HG03025 (cell line): ENCODE data around the gene NUP210.

Source experiments
- ATAC-seq: cut with Tn5 transposase; IDR thresholded peaks from one replicate; pipeline ENCODE4 v1.9.1; 2021; ENCODE audit warnings: mild to moderate bottlenecking, moderate library complexity; ENCODE audit not compliant: unreplicated experiment, low FRiP score

NUP210 gene

DNA sequence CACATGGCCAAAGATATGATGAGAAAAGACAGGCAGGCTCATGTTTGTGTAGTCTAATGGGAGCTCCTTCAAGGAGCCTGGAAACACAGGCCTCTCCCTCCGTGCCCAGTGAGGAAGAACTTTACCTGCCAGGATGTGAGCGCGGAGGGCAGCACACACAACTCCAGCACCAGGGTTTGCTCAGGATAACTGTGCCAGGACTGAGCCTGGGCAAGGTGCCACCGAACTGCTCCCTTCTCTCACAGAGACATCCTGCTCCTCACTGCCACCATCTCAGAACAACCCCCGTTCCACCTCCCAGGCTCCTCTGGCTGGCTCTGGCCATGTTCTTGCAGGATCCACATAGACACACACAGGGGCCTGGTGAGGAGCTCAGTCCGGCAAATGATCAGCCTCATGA lies 87.4 kb downstream of the NUP210 start:
- no peak for ATAC-seq

DNA sequence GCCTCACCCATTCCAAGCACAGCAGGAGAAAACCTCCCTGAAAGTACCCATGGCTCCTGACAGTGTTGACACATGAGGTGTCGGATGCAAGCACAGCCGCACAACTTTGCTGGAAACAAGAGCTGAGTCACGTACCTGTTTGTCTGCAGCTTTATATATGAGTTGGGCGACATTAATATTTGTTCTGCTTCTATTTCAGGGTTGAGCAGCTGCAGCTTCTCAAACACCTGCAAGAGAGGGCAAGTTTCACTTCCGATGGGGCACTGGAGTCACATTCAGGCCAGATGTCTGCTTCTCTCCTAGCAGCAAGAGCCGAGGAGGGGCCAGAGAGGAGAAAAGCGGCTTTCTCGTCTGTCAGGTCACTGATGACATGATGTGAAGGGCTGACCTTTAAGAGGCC lies 88.0 kb downstream of the NUP210 start:
- peak; percentile 92 for ATAC-seq

DNA sequence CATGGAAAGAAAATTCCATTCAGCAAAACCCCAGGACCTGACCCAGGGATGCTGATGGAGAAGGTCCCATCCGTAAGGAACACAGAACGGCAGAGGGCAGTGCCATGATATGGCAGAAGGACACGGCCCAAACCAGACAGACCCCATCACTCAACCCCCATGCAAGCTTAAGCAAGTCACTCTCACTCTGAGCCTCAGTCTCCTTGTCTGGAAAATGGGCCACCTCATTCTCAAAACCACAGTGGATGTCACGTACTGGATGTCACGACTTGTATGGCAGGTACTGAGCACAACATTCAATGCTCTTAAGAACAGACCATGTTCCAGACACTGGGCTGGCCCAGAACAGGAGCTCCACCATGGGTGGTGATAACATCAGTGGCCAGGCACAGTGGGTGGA lies 90.4 kb downstream of the NUP210 start:
- ATAC-seq = no peak

DNA sequence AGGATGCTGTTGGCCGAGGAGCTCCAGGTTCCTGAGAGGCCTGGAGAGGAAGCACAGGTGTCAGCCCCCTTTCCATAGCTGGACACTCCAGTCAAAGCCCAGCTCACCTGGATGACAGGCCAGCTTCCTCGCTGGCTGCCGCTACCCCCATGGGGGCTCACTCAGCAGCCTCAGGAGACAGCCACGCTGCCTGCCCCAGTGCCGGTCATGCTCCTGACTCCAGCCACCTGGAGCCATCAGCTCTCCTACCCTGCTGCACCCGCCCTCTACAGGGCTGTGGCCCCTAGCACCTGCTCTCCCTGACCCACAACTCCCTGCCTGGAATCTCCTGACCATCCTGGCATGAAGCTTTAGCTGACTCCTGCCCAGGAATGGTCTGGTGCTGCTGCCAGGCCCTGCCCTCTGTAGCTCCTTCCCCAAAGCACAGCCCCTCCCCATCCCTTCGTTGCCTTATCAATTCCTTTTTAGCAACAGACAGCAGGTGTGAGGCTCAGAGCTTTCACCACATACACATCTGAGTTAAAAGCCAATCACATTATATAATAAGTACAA lies 94.2 kb downstream of the NUP210 start:
- no peak for ATAC-seq

DNA sequence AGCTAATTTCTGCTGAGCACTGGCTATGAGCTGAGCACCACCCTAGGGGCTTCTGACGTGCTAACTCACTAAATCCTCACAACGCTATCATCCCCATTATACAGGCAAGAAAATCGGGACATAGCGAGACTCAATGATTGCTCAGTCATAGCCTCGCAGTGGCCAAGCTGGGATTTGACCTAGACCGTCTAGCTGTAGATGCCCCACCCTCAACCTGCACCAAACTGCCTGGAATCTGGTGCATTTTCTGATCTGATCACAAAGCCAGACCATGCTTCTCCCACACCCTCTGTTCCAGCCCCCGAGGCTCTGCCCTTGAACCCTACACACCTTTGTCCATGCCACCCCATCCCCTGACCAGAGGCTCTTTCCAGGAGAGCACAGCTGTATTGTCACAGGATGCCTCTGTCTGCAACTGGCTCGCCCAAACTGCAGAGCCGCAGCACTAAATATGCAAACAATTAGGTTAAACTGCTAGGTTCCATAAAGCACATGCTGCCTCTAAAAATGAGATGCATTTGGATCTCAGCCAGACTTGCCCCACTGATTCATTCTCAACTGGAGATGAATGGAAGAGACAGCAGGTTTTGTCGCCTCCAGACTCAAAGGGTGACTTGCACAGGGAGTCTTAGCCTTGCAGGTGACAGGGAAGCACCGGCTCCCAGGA lies 95.2 kb downstream of the NUP210 start:
- no peak for ATAC-seq

DNA sequence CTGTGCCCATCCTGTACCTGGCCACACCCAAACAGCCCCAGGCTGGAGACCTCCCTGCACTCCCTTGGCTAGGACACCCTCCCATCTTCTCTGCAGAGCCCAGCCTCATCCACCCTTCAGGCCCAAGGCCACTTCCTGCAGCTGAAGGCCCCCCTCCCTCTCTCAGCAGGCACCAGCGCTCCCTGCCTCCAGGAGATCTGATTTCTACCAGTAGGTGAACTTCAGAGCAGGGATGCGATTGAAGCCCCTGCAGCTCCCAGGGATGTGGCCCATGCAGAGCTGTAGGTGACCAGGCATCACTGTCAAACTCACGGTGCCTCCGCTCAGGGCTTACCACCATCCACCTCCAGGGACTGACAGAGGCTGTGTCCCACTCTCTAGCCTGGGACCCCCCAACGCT lies 96.3 kb downstream of the NUP210 start:
- no peak for ATAC-seq

DNA sequence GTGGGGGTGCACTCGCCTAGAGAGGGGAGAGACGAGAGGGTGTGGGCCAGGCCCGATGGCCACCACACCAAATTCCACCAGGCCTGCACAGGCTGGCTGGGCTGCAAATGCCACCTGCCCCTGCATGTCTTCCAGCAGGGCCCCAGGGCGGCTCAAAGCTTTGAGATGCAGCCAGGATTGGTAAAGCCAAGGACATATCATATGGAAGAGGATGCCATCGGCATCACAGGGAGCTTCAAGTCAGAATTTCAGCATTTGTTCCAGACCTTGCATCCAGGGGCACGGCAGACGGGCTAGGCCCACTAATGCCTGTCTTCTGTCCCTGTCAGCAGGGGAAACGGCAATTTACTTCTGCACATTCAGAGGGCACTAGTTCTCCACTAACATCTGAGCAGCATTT lies 97.8 kb downstream of the NUP210 start:
- ATAC-seq = no peak

DNA sequence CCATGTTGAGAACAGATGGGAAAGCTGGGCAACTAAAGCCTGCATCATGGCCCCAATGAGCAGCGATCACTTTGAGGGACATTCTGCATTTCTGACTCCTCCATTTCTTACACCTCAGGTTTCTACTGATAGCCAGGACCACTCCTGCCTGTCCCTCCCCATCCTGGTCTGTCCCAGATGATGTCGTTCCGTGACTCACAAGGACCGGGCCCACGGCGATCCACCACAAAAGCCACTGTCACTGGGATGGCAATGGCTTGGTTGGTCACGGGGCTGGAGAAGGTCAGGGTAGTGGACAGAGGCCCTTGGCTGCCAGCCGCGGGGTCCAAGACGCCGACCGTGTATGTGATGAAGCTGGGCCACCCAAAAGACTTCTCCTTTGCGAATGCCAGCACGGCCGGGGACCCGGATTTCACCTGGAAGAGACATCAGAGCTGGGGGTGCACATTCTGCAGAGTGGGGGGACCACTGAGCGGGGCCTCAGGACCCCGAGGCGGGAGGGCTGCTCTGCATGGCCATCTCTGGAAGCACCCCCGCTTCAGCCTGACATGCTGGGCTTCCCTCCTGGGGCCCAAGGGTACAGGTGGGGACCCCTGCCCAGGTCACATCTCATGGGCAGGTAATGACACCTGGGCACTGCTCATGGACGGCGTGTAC lies 100.4 kb downstream of the NUP210 start:
- no peak for ATAC-seq

DNA sequence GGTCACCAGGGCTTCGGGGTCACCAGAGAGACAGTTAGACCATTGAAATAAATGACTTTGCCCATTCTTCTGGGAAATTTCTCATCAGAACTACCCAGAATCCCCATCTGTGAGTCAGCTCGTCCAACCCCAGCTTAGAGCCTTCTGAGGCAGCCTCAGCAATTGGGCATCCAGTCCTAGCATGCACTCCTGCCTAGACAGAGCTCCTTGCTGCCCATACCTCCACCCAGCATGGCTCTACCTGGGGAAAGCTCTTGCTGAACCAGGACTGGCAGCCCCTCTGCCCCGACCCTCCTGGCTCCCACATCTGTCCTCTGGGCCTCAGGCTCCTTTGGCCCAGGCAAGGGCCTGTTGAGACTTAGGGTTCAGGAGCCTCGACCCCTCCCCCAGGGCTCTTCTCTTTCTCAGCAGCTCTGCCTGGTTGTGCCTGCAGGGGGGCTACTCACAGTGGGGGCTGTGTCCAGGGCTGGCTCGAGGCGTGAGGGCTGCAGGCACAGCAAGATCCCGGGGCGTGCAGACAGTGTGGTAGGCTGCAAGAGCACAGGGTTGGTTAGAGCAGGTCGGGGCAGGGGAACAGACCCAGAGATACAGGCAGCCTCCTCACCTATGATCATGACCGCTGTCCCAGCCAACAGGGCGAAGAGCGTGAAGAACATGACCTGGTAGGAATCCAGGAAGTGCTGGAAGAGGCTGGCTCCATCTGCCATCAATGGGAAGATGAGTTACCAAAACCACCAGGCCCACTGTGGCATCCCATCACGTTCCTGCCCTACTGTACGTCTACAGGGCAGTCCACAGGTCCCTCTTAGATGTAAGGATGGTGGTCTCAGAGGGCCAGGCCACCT lies 101.3 kb downstream of the NUP210 start:
- no peak for ATAC-seq

DNA sequence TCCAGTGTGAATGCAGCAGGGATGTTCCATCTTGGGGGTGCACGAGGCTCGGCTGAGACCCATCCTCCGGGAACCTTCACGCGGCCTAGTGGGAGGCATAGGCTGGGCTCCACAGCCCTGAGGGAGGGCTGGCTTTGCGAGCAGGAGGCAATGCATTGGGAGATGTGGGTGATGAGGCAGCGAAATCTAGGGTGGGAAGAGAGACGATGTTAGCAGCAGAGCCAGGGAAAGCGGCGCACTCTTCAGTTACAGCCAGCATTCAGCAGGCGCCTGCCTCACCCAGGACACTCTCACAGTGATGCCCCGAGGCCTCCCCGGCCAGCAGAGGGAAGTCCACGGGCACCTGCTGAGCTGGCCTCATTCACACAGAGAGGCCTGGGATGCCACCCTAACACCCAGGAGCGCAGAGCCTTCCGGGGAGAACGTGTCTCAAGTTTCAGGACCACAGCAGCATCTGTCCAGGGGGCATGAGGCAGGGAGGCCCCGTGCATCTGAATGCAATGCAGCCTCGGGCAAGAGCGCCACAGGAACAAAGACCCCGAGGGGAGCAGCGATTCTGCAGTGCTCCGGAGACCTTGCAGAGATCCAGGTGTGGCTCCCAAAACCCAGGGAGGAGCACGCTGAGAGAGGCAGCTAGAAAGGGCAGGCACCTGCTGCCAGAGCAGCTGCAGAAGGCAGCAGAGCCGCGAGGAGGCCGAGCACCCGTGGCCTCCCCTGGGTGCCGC lies 102.4 kb downstream of the NUP210 start:
- ATAC-seq = no peak

DNA sequence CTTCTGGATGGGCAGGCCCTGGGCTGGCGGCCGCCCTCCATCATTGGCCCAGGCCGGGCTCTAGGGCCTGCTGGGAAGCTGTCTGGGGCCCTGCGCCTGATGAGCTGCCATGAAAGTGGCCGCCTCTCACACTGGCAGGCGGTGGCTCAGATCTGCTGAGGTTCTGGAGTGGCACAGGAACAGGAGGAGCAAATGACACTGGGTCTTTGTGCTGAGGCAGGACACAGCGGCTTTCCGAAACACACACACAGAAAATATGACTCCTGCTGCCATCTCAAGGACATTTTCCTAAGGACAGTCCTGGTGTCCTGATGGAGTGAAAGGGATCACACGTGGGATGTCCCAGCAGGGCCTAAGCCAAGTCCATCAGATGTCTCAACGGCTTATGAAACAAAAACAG lies 103.5 kb downstream of the NUP210 start:
- ATAC-seq = no peak

DNA sequence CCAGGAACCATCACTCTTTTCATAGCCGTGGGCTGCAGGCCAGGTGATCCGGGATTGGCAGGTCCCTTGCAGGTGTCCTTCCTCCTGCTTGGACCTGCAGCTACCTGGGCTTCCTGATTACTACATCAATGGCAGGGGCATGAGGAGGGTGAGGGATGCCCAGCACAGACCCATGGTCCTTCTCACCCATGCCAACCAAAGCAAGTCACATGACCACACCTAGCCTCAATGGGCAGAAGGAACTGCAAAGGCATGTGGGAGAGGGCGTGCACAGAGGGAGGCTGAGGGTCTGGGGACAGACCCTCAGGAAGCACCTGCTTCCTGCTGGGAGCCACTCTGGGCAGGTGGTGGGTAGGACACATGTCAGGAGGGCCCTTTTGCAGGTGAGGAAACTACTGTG lies 105.2 kb downstream of the NUP210 start:
- no peak for ATAC-seq

DNA sequence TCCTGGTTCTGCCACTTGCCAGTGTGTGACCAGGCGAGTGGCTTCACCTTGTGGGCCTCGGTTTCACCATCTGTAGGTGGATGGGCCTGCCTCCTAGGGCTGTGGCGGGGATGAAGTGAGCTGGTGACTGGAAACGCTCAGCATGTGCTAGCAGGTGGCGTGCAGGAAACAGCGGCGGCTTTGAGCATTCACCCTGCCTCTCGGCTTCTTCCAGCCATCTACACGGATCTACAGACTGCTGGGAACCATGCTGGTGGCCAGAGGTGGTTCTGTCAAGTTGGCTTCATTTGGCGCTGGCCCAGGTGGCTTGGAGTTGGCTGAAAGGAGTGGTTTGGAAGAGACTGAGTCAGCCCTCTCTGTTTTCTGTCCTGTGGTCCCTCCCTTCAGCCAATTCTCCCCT lies 106.3 kb downstream of the NUP210 start:
- ATAC-seq = no peak

DNA sequence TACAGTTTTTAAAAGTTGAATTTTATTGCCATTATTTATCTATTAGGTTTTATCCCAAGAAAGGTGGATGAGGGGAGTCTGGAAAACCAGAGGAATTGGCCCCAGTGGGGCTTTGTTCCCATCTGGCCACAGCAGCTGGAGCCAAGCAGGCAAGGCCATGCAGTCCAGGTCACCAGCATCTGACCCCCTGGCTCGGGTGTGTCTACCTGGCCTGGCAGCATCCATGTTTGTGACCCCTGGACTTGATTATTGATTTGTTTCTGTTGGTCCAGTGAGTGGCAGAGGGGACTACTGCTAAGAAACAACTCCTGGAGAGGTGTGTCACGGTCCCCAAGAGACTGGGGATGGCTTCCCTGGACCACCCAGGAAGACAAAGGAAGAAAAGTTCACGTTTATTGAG lies 111.1 kb downstream of the NUP210 start:
- no peak for ATAC-seq

DNA sequence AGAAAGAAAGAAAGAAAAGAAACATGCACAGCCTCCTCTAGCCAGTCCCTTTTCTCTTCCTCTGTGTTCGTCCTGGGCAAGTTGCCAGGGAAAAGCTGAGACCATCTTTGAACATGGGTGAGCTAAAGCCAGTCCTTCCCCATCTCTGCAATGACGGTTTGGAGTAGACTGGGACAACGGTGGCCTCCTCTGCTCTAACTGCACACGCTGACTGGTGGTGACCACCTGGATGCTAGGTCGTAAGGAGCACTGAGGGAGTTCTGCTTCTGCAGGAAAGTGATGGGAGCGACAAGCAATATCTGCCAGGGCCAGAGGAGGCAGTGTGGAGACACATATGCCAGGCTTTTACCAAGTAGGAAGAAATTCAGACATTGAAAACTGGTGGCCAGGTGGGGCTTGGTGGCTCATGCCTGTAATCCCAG lies 111.7 kb downstream of the NUP210 start:
- ATAC-seq = no peak

DNA sequence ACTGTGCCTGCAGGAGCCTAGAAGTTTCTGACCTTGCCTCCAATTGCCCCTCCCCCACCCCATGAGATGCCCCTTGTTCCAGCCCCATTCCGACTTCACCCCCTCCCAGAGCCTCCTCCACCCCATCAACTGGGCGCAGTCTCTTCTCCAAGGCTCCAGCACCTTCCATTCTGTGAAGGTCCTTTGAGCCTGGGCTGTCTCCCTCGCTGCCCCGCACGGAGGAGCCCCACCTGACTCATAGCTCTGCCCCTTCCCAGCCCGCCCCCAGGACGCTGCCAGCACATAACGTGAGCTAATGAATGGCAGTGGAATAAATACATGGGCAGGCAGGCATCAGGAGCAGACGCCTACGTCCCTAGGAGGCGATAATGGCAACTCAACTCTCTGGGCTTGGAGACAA lies 113.1 kb downstream of the NUP210 start:
- no peak for ATAC-seq

DNA sequence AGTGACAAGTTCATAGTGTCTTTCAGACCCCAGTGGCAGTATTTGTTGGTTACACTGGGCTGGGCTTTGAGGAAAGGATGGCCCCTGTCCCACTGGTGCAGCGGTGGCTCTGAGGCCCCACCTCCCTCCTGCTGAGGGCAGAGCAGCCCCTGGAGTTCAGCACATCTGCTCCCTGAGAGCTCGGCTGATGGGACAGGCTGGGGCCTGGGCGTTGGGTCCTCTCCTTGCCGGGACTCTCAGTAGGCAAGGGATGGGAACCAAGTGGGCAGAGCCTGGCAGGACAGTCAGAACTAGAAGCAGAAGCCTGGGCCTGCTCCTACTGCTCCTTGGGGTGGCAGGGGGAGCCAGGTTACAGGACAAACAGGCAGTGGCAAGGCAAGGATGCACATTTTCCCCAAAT lies 114.5 kb downstream of the NUP210 start:
- no peak for ATAC-seq

DNA sequence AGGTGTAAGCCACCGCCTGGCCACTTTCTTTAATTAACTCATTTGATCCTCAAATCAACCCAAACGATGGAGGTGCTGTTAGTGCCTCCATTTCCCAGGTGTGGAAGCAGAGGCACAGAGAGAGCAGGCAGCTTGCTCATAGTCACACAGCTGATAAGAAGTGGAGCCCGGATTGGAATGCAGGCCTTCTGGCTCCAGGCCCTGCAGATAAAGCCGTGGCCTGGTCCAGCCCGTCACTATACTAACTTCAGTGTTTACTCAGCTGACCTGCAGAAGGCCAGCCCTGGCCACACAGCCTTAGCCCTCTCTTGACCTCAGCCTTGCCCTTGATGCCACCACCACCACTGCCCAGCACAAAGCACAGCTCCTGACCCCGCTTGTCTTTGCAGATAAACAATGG lies 116.7 kb downstream of the NUP210 start:
- no peak for ATAC-seq

DNA sequence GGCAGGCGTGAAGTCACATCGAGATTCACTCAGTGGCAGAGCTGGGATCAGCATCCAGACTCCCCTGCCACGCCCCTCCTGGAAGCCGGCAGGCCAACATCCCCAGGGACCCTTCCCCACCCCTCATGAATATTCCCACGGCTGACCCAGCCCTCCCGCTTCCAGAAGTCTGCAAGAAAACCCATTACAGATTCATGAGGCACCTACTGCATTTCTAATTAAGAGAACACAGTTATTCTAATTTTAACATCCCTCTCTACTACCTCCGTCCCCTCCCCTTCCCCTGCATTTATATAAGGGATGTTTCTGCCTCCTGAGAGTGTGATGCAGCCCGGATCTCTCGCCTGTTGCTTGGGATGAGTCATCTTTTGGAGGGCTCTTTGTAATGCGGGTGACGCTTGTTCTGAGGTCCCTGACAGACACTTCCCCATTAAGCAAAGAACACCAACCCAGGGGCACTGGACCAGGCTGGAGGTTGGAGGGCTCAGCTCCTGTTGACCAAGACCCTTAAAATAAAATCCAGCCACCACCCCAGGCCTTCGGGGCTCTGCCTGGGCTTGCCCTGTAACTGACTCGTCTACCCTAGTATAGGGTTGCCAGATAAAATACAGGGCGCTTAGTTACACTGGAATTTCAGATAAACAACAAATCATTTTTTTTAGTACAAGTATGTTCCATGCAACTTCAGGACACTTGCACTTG lies 118.7 kb downstream of the NUP210 start:
- no peak for ATAC-seq
